HG02571 (cell line): ENCODE data around the gene CLIC1.

ENCODE experiments used
- ATAC-seq: cut with Tn5 transposase; IDR thresholded peaks from one replicate; pipeline ENCODE4 v1.9.1; 2021; ENCODE audit warnings: mild to moderate bottlenecking, moderate library complexity; ENCODE audit not compliant: unreplicated experiment

CLIC1 gene

DNA sequence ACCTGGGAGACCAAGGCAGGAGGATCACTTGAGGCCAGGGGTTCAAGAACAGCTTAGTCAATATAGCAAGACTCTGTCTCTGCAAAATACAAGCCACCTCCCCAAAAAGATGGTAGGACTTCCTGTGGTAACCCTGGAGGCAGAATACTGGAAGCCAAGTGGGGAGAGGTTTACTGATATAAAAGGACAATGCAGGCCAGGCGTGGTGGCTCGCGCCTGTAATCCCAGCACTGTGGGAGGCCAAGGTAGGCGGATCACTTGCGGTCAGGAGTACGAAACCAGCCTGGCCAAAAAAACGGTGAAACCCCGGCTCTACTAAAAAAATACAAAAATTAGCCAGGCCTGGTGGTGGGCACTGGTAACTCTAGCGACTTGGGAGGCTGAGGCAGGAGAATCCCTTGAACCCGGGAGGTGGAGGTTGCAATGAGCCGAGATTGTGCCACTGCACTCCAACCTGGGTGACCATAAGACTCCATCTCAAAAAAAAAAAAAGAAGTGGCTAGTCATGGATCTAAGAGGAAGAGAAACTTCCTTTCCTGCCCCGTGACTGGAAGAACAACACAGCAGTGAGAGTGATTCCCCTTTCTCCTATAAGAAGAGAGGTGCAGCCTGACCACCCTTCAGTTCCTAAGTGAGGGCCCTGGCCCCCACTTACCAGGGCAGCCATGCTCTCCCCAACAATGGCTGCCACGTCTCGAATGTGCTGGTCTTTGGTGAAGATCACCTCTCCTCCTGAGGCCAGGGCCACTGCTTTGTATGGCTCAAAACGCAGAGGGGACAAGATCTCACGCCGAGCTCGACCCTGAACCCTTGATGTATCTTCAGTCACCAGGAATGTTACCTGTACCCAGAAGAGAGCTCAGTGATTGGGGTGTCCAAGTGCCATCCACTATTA is 32.3 kb upstream of the CLIC1 start:
- ATAC-seq: no peak

DNA sequence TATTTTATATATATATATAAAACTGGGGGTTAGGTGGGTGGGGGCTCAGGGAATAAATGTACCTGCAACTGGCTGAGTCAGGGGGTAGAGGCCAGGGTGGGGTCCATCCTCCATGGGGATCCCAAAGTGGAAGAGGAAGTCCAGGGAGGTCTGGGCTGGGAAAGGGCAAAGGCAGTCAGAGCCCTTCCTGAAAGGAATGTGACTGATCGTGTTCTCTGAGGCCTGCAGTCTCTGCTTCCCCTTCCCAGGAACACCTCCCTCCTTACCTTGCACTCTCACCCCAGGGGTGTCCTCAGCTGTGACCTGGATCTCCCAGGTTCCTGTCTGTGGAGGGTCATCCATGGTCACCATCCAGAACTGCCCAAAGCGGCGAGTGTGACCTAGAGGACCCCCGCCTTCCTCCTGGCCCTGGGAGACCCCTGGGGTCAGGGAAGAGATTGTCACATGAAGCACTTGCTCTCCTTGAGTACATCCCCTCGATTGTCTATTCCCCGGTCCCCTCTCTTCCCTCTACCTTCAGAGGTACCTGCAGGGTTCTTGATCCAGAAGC is 30.8 kb upstream of the CLIC1 start:
- no peak for ATAC-seq

DNA sequence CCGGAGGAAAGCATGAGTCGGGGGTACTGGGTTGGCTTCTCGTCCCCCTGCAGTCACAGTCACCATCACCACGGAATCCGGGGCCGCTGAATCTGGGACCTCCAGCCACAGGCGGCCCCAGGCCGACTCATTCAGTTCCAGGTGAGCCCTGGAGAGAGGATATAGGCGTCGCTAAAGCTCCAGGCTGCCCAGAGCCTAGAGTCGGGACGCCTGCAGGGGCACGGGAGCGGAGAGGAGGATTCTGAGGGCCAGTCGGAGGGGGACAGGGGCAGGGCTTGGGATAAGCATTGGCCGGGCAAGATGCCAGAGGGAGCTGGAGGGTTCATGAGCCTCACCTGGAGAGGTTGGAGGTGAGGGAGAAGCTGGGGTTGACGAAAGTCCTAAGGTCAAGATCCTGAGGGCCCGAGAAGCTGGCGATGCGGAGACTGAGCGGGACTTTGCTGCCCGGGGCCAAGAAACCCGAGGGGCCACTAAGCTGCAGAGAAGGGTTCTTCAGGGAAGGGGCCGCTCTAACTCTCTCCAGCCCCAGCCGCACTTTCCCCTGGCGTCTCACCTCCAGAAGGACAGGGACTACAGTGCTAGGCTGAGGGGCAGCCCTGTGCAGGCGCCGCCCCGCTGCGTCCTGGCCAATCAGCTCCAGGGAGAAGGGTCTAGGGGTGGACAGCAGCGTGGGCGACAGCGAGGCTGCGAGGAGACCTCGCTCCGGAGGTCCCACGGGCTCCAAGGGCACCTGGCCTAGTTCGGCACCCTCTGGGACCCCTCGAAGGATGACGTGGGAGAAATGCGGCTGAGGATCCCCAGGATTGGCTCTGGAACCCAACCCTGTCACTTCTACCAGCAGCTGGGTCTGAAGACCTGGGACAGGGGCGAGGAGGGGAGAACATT is 29.8 kb upstream of the CLIC1 start:
- ATAC-seq: no peak

DNA sequence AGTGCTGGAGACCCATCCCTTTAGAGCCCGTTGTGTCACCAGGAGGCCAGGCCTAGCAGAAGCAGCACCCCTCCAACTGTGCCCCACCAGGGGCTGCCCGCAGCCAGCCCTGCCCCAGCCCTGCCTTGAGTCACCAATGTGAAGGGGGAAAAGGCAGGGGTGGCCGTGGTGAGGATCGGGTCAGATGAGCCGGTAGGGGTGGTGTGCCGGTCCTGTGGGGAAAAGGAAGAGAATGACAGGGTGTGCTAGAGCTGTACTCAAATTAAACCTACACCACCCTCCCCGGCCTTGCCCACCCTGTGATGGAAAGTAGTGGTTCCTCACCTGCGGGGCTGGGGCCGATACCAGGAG is 29.2 kb upstream of the CLIC1 start:
- no peak for ATAC-seq

DNA sequence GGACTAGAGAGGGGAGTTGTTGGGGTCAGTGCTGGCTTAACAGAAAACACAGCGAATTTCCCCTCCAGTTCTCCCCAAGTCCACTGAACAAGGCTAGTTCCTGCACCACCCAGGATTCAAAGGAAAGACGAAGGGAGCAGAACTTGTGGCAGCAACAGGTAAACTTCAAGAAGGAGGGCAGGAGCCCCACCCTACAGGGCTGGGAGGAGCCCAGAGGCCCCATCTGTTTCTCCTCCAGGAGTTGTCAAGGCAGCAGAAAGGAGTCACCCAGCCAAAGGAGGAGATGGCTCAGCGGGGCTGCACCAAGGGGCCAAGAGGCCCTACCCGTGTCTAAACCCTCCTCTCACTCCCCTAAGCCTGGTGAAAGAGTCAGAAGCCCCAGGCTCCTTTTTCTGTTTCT is 27.9 kb upstream of the CLIC1 start:
- ATAC-seq: no peak

DNA sequence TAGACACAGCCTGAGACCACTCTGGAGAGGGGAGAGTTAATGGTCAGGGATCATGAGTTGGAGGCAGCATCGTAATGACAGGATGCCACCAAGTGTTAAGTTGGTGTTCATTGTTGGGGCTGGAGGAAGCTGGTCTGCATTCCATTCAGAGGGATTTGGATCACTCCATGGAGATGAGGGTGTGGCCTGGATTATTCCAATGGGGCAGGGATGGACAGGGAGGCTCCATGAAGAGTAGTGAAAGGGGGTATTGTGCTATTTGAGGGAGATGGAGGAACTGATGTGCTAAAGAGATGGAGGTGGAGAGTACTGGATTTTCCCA is 27.2 kb upstream of the CLIC1 start:
- no peak for ATAC-seq

DNA sequence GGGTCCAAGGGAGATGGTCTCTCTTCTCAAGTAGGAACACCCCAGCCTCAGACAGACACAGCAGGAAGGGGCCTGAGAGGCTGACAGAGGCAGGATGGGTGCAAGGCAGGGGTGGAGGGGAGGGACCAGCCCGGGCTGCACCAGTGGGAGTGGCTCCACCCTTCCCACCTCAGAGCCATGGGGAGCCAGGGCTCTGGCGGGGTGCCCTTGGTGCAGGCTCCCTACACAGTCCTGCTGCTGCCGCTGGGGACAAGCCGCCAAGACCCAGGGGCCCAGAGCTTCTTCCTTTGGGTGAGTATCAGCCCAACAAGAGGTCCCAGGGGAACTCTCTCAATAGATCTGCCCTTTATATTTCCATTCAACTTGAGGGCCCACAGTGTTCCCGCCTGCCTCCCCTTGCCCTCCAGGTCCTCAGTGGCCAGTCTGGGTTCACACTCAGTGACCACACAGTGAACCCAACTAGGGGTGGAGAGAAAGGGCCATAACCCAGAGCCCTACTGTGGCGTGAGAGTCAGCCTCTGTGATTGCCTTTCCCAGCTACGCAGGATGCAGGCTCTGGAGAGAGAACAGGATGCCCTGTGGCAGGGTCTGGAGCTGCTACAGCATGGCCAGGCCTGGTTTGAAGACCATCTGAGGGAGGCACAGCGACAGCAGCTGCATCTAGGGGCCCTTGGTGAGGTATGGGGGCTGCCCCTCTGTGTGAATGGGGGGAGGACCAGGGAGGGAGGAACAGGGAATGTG is 26.7 kb upstream of the CLIC1 start:
- no peak for ATAC-seq

DNA sequence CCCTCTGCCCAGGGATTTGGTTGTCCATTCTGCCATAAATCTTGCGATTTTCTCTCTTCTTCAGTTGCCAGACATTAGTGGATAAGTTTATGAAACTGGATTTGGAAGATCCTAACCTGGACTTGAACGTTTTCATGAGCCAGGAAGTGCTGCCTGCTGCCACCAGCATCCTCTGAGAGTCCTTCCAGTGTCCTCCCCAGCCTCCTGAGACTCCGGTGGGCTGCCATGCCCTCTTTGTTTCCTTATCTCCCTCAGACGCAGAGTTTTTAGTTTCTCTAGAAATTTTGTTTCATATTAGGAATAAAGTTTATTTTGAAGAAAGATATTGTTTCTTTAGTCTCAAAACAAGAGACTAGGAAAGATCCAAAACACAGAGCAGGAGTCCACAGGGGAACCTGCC is 26.0 kb upstream of the CLIC1 start, which contains the start of gene SAPCD1:
Gene SAPCD1, plus strand, starts transcription at position 301 of the 400 bp plus-strand sequence. CDS start 399 bp downstream, outside the sequence.
- no peak for ATAC-seq

DNA sequence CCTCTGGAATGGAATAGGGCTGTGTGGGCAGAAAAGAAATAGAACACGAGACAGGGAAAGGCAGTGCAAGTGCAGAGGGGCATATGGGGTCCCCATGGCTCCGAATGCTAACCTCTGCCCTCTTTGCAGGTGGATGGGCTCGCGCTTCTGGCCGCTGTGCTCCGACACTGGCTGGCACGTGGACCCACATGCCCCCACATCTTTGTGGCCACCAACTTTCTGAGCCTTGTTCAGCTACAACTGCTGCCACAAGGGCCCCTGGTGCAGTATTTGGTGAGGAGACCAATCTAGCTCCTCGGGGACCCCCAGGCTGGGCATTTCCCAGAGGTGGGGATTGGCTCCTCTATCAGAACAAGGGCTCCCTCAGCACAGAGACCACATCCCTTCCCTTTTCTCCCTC is 25.0 kb upstream of the CLIC1 start:
- no peak for ATAC-seq

DNA sequence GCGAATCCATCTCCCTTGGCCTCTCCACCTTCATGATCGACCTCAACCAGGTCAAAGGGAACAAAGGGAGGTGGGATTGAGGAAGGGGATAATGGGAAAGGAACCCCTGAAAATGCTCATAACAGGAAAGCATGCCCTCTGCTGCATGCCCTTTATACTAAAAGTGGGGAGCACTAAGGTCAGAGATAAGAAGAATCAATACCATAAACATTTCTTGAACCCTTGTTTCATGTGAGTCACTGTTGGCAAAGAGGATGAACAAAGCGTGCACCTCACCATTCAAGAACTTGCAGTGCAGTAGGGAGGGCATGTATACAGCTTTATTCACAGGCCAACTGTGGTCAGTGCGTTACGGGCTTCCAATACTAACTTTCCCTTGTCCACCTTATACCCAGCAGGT is 24.5 kb upstream of the CLIC1 start:
- no peak for ATAC-seq

DNA sequence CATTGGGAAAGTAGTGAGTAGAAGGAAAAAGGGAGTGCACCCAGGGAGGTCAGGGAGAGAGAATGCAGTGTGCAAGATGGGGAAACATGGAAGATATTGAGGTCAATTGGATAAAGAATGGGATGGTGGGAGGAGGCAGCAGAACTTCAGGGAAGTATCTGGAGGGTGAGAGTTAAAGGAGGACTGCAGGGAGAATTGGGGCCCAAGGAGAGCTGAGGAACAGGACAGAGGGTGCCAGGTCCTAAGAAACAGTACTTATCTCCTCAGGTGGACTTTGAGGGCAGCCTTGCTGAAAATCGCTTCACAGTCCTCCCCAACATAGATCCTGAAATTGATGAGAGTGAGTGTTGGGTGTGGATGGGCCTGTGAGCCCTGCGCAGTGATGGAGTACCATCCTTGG is 22.0 kb upstream of the CLIC1 start:
- no peak for ATAC-seq

DNA sequence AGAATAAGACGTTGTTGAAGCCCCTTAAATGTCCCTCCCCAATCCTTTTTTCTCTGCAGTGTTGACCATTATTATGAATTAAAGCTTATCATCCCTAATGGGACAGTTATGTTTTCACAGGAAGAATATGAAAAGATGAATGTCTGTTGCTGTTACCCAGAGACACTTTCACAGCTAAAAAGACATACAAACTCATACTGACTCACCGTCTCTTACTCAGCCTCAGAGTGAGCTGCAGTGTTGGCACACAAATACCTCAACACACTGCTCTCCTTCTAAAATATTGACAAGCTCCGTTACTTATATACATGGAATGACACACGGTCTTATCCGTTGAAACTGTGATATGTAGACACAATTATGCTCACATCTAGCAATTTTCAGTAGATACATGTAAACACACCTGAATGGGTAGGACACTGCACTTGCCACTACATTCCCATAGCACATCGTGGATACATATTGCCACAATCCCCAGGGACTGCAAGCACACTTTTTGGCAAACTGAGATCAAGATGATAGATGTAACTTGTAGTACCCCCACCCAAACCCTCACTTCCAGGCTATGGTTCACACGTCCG is 16.5 kb upstream of the CLIC1 start:
- no peak for ATAC-seq

DNA sequence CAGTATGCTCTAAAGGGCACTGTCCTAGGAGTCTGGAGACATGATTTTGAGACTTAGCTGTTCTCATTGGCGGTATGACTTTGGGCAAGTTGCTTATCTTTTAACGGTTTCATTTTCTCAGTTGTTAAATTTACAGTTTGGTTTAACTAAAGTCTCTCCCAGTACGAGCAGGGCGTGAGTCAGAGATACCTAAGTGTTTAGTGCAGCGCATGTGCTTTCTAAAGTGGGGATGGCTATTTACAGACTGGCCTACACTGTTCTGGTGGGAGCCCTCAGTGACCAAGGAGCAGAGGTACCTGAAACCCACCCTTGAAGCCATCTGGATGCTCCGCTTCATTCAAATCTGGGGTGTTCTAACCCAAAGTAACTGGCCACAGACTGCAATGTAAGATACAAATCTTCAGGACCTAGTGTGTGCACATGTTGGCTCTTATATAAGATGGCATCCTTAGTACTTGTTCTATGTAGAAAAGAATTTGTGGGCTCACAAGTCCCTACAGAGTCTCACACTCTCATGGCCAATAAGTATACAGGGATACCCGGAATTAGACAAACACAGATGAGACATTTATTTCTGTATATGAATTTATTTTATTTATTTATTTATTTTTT is 14.2 kb upstream of the CLIC1 start:
- ATAC-seq: no peak

DNA sequence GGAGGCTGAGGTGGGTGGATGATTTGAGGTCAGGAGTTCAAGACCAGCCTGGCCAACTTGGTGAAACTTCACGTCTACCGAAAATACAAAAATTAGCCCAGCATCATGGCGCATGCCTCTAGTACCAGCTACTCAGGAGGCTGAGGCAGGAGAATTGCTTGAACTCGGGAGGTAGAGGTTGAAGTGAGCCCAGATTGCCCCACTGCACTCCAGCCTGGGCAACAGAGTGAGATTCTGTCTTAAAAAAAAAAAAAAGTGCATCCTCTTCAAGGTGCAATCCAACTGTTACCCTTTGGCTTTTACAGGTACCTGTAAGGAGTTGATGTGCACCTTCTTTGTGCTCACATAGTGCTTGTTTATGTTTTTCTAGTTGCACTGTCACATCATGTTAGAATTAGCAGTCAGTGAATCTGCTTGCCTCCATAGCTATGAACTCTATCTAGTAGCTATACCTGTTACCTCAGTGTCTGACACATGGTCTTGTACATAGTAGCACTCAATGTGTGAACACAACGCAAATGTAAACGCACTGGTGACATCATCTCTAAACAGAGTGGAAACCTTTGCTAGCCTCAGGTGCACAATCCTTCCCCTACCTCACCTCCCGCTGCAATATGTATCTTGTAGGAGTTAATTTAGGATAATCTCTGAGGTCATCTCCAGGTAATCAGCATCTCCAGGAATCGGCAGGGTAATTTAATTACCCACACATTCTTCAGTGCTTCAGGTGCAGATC is 13.1 kb upstream of the CLIC1 start:
- ATAC-seq: no peak

DNA sequence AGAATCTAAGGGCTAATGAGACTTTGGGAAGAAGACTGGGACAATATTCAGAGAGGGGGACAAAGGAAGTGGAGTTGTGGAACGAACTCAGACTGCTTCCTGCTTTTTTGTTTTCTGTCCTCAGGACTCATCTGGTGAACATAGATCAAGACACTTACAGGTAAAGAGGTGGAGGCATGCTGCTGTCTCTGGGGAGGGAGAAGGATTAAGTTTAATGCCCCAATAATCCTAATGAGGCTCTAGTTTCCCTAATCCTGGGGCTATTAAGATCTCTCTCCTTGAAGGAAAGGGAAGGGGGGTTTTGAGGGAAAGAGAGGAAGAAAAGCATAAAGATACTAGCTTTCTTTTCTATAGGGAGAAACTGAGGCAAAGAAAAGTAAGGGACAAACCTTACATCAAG is 8.1 kb upstream of the CLIC1 start:
- no peak for ATAC-seq

DNA sequence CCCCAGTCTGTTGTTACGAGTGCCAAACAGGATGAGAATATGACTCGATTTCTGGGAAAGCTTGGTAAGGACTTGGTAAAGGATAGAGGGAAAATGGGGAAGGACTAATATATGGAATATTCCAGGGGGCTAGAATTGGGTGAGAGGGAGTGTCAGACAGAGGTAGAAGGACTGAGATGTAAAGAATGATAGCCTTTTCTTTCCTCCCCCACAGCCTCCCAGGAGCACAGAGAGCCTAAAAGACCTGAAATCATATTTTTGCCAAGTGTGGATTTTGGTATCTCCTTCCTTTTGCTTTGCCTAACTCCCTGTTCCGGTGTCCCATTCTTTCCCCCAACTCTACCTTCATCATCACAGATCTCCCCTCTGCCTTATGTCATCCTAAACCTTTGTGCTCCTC is 6.6 kb upstream of the CLIC1 start:
- no peak for ATAC-seq

DNA sequence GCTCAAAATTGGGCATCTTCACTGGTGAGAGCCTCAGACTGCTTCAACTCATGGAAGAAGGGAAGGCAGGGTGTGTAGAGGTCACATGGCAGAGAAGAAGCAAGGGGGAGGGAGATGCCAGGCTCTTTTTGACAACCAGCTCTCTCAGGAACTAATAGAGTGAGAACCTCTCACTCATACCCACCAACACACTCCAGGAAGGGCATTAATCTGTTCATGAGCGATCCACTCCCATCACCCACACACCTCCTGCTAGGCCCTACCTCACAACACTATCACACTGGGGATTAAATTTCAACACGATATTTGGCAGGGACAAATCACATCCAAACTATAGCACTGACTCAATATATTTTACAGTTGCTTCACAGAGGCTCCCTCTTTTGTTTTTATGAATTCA is 5.5 kb upstream of the CLIC1 start:
- ATAC-seq: no peak

DNA sequence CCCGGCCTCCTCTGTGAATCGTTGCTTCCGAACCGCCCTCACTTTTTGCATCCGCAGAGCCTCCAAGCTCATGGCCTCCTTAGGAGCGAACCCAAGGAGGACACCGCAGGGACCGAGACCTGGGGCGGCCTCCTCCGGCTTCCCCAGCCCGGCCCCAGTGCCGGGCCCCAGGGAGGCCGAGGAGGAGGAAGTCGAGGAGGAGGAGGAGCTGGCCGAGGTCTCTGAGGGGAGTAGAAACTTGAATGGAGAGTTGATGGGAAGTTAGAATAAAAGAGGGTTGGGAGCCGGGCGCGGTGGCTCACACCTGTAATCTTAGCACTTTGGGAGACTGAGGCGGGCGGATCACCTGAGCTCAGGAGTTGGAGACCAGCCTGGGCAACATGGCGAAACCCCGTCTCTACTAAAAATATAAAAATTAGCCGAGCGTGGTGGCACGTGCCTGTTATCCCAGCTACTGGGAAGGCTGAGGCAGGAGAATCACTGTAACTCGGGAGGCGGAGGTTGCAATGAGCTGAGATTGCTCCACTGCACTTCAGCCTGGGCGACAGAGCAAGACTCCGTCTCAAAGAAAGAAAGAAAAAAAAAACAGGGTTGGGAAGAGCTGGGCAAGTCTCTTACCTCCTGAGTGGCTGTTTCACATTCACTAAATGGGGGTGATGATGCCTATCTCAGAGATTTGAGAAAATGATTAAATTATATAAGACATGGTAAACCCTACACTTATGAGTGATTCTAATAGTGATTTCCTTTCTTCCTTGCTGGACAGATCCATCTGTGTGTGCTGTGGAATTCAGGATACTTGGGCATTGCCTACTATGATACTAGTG is 4.3 kb upstream of the CLIC1 start:
- no peak for ATAC-seq
